ENCODE measurements around the gene TEX26.

The TEX26 gene

DNA sequence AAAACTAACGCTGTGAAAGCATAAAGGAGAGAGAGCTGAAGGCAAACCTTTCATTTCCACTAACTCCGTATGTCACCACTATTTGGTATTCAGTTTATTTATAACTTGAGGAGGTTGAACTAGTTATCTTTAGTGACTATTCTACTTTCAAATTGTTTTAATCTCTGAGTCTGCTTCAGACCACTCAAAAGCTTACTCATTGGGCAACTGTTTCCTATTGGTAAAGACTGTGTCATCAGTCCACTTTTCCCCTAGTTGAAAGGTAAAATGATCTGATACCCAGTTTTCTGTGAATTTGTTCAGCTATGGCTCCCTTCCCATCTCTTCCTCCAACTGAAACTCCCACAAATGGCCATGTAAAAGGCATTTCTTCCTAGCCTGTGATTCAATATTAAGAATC is 39.1 kb downstream of the TEX26 start:
- no peak overlapping the region for H3K4me3 ChIP-seq (ENCODE audit: insufficient read depth, low read depth, low read length, poor library complexity, severe bottlenecking)
- no peaks in the 10 kb centered on the region for H3K4me1 ChIP-seq (ENCODE audit: control insufficient read depth, insufficient read depth, low read length, poor library complexity, severe bottlenecking)
- H3K27me3 ChIP-seq (replicated peaks; ENCODE audit: control insufficient read depth, insufficient read depth, low read length, poor library complexity, severe bottlenecking): no peaks in the 10 kb centered on the region
- no peak overlapping the region for H3K27ac ChIP-seq (ENCODE audit: insufficient read depth, low read length, poor library complexity, severe bottlenecking)
- no peaks in the 10 kb centered on the region for H3K36me3 ChIP-seq (ENCODE audit: control insufficient read depth, insufficient read depth, low read length)
- H3K9me3 ChIP-seq (ENCODE audit: control insufficient read depth, low read length): no peaks in the 10 kb centered on the region
- DNase-seq: no peak

DNA sequence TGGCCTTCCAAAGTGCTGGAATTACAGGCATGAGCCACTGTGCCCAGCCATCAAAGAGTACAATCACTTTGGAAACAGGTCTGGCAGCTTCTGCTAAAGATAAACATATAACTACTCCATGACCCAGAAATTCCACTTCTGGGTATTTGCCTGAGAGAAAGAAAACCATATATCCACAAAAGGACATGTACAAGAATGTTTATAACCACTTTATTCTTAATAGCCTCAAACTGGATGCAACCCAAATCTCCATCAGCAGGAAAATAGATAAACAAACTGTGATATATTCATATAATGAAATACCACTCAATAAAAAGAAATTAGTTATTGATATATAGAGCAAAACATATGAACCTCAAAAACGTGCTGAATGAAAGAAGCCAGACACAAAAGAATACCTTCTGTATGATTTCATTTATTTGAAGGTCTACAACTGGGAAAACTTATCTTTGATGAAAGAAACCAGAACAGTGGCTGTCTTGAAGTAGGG is 40.5 kb downstream of the TEX26 start:
- H3K4me3 ChIP-seq (ENCODE audit: insufficient read depth, low read depth, low read length, poor library complexity, severe bottlenecking): no peak overlapping the region
- no peaks in the 10 kb centered on the region for H3K36me3 ChIP-seq (ENCODE audit: control insufficient read depth, insufficient read depth, low read length)
- no peaks in the 10 kb centered on the region for H3K4me1 ChIP-seq (ENCODE audit: control insufficient read depth, insufficient read depth, low read length, poor library complexity, severe bottlenecking)
- no peak overlapping the region for H3K27ac ChIP-seq (ENCODE audit: insufficient read depth, low read length, poor library complexity, severe bottlenecking)
- no peaks in the 10 kb centered on the region for H3K27me3 ChIP-seq (replicated peaks; ENCODE audit: control insufficient read depth, insufficient read depth, low read length, poor library complexity, severe bottlenecking)
- DNase-seq: no peak
- no peaks in the 10 kb centered on the region for H3K9me3 ChIP-seq (ENCODE audit: control insufficient read depth, low read length)

DNA sequence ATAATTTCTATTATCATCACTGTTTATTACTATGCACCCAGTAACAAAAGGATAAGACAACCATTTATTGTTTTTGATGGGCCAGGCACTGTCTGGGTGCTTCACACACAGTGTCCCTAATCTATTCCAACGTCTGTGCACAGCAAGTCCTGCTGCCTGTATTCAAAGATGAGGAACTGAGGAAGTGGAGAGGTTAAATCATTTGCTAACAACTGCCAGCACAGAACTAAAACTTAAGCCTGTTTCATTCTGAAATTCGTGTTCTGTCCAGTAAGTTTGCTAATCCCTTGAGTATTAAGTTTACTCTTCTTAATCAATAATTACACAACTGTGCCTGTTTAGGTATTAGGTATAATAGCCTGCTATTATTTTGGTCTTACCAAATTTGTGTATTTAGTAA is 41.9 kb downstream of the TEX26 start:
- DNase-seq: no peak
- no peaks in the 10 kb centered on the region for H3K9me3 ChIP-seq (ENCODE audit: control insufficient read depth, low read length)
- H3K27me3 ChIP-seq (replicated peaks; ENCODE audit: control insufficient read depth, insufficient read depth, low read length, poor library complexity, severe bottlenecking): no peaks in the 10 kb centered on the region
- no peaks in the 10 kb centered on the region for H3K4me1 ChIP-seq (ENCODE audit: control insufficient read depth, insufficient read depth, low read length, poor library complexity, severe bottlenecking)
- H3K4me3 ChIP-seq (ENCODE audit: insufficient read depth, low read depth, low read length, poor library complexity, severe bottlenecking): no peak overlapping the region
- no peaks in the 10 kb centered on the region for H3K36me3 ChIP-seq (ENCODE audit: control insufficient read depth, insufficient read depth, low read length)
- H3K27ac ChIP-seq (ENCODE audit: insufficient read depth, low read length, poor library complexity, severe bottlenecking): no peak overlapping the region

DNA sequence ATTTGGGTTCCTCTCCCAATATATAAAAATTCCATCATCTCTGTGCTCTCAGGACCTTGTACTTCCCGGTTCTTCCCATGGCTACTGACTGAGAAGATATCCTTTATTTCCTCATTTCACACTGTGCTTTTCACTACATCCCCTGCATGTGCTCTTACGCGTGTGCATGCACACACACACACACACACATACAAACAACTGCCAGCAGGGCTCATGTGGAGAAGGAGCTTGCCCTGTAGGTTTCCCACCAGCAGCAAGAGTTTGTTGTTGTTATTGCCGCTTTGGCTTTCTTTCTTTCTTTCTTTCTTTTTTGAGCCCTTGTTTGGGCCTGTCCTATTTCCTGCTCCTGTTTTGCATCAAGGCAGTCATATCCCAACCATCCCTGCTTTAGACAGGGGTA is 43.6 kb downstream of the TEX26 start:
- Histone ChIP-seq H3K4me1 (ENCODE audit: control insufficient read depth, insufficient read depth, low read length, poor library complexity, severe bottlenecking) (no peaks in the 10 kb centered on the region), H3K27me3 (replicated peaks; ENCODE audit: control insufficient read depth, insufficient read depth, low read length, poor library complexity, severe bottlenecking) (no peaks in the 10 kb centered on the region), H3K27ac (ENCODE audit: insufficient read depth, low read length, poor library complexity, severe bottlenecking) (no peak overlapping the region), H3K9me3 (ENCODE audit: control insufficient read depth, low read length) (no peaks in the 10 kb centered on the region), H3K36me3 (ENCODE audit: control insufficient read depth, insufficient read depth, low read length) (no peaks in the 10 kb centered on the region), H3K4me3 (ENCODE audit: insufficient read depth, low read depth, low read length, poor library complexity, severe bottlenecking) (no peak overlapping the region)
- no peak for DNase-seq

DNA sequence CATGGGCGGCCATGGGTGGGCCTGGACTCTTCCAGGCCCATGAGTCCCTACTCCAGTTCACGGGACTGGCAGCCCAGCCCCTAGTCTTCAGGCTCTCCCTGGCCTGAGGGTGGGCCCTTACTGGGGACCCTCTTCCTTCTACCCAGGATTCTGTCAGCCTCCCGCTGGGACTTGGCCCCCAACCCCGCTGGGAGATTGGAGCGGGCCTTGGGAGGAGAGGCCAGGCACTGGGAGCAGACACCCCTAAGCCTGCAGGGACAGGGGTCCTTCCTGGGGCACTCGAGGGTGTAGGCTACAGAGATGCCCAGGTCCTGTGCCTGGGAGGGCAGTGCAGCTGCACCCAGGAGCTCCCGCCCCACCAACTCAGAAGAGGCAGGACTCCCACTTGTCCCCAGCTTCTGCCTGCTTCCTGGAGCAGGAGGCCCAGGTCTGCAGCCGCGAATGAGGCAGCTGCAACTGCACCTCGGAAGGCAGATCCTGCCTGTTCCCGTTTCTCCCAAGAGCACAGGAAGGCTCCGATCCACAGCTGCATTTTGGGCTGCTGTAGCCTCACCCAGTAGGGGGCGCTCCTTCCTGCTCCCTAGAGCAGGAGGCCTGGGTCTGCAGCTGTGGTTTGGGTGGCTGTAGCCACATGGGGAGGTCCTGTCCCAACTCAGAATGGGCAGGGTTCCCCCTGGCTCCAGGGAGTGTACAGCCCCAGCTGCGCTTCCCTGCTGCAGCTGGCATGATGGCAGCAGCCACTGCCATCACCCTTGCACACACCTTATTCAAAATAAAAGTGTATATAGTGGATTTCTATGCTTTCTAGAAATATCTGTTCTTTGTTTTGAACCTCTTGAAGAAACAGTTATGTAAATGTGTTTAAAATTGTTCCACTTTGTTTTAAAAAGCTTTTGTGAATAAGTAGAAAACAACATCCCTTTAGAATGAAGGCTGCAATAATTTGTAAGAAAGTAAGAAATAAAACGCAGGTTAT is 46.8 kb downstream of the TEX26 start:
- no peaks in the 10 kb centered on the region for H3K27me3 ChIP-seq (replicated peaks; ENCODE audit: control insufficient read depth, insufficient read depth, low read length, poor library complexity, severe bottlenecking)
- no peaks in the 10 kb centered on the region for H3K36me3 ChIP-seq (ENCODE audit: control insufficient read depth, insufficient read depth, low read length)
- no peaks in the 10 kb centered on the region for H3K9me3 ChIP-seq (ENCODE audit: control insufficient read depth, low read length)
- no peak overlapping the region for H3K4me3 ChIP-seq (ENCODE audit: insufficient read depth, low read depth, low read length, poor library complexity, severe bottlenecking)
- H3K27ac ChIP-seq (ENCODE audit: insufficient read depth, low read length, poor library complexity, severe bottlenecking): no peak overlapping the region
- peak in 2 of 3 donors; percentile 0 to 20 for DNase-seq
- no peaks in the 10 kb centered on the region for H3K4me1 ChIP-seq (ENCODE audit: control insufficient read depth, insufficient read depth, low read length, poor library complexity, severe bottlenecking)

DNA sequence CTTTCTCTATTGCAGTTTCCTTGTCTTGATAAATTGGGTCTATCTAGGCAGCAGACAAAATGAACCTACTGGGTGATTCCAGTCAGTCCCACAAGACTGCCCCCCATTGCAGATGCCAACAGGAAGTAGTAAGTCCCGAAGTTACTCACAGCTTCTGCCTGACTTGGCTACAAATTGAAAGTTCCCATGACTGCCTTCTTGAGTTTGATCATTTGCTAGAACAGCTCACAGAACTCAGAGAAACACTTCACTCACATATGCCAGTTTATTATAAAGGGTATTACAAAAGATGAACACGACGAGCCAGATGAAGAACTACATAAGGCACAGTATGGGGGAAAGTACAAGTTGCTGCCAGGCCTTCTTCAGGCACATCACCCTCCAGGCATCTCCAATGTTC is 50.0 kb downstream of the TEX26 start:
- Histone ChIP-seq H3K27me3 (replicated peaks; ENCODE audit: control insufficient read depth, insufficient read depth, low read length, poor library complexity, severe bottlenecking) (no peaks in the 10 kb centered on the region), H3K36me3 (ENCODE audit: control insufficient read depth, insufficient read depth, low read length) (no peaks in the 10 kb centered on the region), H3K4me1 (ENCODE audit: control insufficient read depth, insufficient read depth, low read length, poor library complexity, severe bottlenecking) (no peaks in the 10 kb centered on the region), H3K4me3 (ENCODE audit: insufficient read depth, low read depth, low read length, poor library complexity, severe bottlenecking) (no peak overlapping the region), H3K9me3 (ENCODE audit: control insufficient read depth, low read length) (no peaks in the 10 kb centered on the region), H3K27ac (ENCODE audit: insufficient read depth, low read length, poor library complexity, severe bottlenecking) (no peak overlapping the region)
- no peak for DNase-seq

DNA sequence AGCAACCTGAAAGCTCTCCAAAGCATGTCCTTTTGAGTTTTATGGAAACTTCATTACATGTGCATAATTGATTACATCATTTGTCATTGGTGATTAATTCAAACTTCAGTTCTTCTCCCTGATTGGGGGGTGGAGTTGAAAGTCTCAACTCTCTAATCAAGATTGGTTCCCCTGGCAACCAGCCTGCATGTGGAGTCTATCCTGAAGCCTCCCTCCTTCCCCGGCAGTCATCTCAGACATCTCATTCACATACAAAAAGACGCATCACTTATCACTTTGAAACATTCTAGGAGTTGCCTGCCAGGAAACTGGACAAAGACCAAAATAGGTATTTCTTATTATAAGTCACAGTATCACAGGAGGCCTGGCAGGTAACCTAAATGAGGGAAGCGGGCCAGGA is 50.5 kb downstream of the TEX26 start:
- Histone ChIP-seq H3K4me3 (ENCODE audit: insufficient read depth, low read depth, low read length, poor library complexity, severe bottlenecking) (no peak overlapping the region), H3K4me1 (ENCODE audit: control insufficient read depth, insufficient read depth, low read length, poor library complexity, severe bottlenecking) (no peaks in the 10 kb centered on the region), H3K9me3 (ENCODE audit: control insufficient read depth, low read length) (no peaks in the 10 kb centered on the region), H3K36me3 (ENCODE audit: control insufficient read depth, insufficient read depth, low read length) (no peaks in the 10 kb centered on the region), H3K27me3 (replicated peaks; ENCODE audit: control insufficient read depth, insufficient read depth, low read length, poor library complexity, severe bottlenecking) (no peaks in the 10 kb centered on the region), H3K27ac (ENCODE audit: insufficient read depth, low read length, poor library complexity, severe bottlenecking) (no peak overlapping the region)
- DNase-seq: no peak

DNA sequence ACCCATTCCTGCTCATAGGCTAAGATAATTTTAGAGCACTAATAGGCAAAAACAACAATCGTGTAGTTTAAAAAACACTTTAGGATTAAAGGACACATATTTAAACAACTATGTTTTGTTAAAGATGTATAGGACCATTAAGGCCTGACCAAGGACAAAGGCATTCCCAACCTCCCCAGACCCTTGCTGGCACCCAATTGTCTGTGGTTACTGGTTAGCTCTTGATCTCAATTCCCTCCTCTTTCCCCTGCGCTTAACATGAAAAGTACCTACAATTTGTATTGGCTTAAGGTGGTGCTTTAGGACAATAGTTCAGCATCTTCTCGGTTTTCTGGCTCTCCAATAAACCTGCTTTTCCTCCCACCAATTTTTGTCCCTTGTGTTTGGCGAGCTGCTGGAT is 51.0 kb downstream of the TEX26 start:
- Histone ChIP-seq H3K9me3 (ENCODE audit: control insufficient read depth, low read length) (no peaks in the 10 kb centered on the region), H3K36me3 (ENCODE audit: control insufficient read depth, insufficient read depth, low read length) (no peaks in the 10 kb centered on the region), H3K4me1 (ENCODE audit: control insufficient read depth, insufficient read depth, low read length, poor library complexity, severe bottlenecking) (no peaks in the 10 kb centered on the region), H3K27ac (ENCODE audit: insufficient read depth, low read length, poor library complexity, severe bottlenecking) (no peak overlapping the region), H3K4me3 (ENCODE audit: insufficient read depth, low read depth, low read length, poor library complexity, severe bottlenecking) (no peak overlapping the region), H3K27me3 (replicated peaks; ENCODE audit: control insufficient read depth, insufficient read depth, low read length, poor library complexity, severe bottlenecking) (no peaks in the 10 kb centered on the region)
- no peak for DNase-seq

DNA sequence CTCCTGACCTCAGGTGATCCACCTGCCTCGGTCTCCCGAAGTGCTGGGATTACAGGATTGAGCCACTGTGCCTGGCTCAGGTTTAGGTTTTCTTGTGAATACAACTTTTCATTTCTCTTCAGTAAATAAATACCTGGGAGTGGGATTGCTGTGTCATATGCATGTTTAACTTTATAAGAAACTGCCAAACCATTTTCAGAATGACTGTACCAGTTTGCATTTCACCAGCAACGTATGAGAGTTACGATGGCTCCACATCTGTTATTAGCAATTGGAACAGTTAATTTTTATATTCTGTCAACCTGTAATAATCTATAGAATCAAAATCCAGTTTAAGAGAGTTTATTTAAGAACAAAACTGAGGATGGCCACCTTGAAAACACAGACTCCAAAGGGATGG is 52.2 kb downstream of the TEX26 start:
- no peak overlapping the region for H3K4me3 ChIP-seq (ENCODE audit: insufficient read depth, low read depth, low read length, poor library complexity, severe bottlenecking)
- H3K9me3 ChIP-seq (ENCODE audit: control insufficient read depth, low read length): no peaks in the 10 kb centered on the region
- no peak for DNase-seq
- no peaks in the 10 kb centered on the region for H3K4me1 ChIP-seq (ENCODE audit: control insufficient read depth, insufficient read depth, low read length, poor library complexity, severe bottlenecking)
- no peaks in the 10 kb centered on the region for H3K36me3 ChIP-seq (ENCODE audit: control insufficient read depth, insufficient read depth, low read length)
- H3K27ac ChIP-seq (ENCODE audit: insufficient read depth, low read length, poor library complexity, severe bottlenecking): no peak overlapping the region
- no peaks in the 10 kb centered on the region for H3K27me3 ChIP-seq (replicated peaks; ENCODE audit: control insufficient read depth, insufficient read depth, low read length, poor library complexity, severe bottlenecking)

DNA sequence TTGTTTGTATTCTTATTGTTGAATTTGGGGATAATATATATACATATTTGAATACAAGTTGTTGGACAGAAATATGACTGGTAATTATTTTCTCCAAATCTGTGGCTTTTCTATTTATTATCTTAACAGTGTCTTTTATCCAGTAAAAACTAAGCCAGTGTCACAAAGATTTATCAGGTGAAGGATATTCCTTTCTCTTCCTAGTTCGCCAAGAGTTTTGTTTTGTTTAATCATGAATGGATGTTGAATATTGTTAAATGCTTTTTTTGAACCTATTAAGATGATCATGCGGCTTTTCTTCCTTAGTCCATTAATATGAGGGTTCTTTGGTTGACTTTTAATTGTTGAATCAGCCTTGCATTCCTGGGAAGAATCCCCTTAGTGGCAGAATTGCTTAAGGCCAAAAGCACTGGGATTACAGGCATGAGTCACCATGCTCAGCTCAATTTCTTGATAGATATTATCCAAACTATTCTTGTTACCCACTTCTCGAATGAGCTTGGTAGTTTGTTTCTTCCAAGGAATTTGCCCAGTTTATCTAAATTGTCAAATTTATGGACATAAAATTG is 53.3 kb downstream of the TEX26 start:
- no peaks in the 10 kb centered on the region for H3K9me3 ChIP-seq (ENCODE audit: control insufficient read depth, low read length)
- H3K36me3 ChIP-seq (ENCODE audit: control insufficient read depth, insufficient read depth, low read length): no peaks in the 10 kb centered on the region
- H3K4me1 ChIP-seq (ENCODE audit: control insufficient read depth, insufficient read depth, low read length, poor library complexity, severe bottlenecking): no peaks in the 10 kb centered on the region
- no peak for DNase-seq
- H3K4me3 ChIP-seq (ENCODE audit: insufficient read depth, low read depth, low read length, poor library complexity, severe bottlenecking): no peak overlapping the region
- H3K27me3 ChIP-seq (replicated peaks; ENCODE audit: control insufficient read depth, insufficient read depth, low read length, poor library complexity, severe bottlenecking): no peaks in the 10 kb centered on the region
- H3K27ac ChIP-seq (ENCODE audit: insufficient read depth, low read length, poor library complexity, severe bottlenecking): no peak overlapping the region
